Spleen (tissue), 11 donors: ENCODE measurements around the gene RNH1. TPM values are rescaled to one million over a fixed set of nuclear protein-coding genes. Genes with fewer than 3 reads are reported as not detected.
A peak's percentile ranks its signal among the peaks of the same experiment; 100 is the strongest.

ENCODE experiments used
- DNase-seq: peaks from one replicate; pipeline ENCODE4 v3.0.0-alpha.2; 2020
- H3K27ac ChIP-seq, 8 donors: fragments of 200-600 bp; sonication (generic) in 7 of 8; 1 replicate in 4 of 8; 2 replicates in 4 of 8; pipeline versions ENCODE4 v1.5.0 to v1.8.0; 2016 to 2021; ENCODE audit warnings: inconsistent platforms in 4 of 8, mild to moderate bottlenecking in 4 of 8, moderate library complexity in 1 of 8
- H3K27me3 ChIP-seq, 7 donors: fragments of 200-600 bp; sonication (generic) in 6 of 7; replicated peaks in 1 of 7; 1 replicate in 4 of 7; 2 replicates in 3 of 7; pipeline versions ENCODE4 v1.5.0 to v1.8.0; 2016 to 2021; ENCODE audit warnings: inconsistent platforms in 3 of 7, mild to moderate bottlenecking in 1 of 7
- H3K36me3 ChIP-seq, 6 donors: fragments of 200-600 bp; sonication (generic) in 5 of 6; 1 replicate in 4 of 6; 2 replicates in 2 of 6; pipeline versions ENCODE4 v1.5.0 to v1.8.0; 2016 to 2021; ENCODE audit warnings: inconsistent platforms in 2 of 6
- H3K4me1 ChIP-seq, 6 donors: fragments of 200-600 bp; sonication (generic) in 5 of 6; 1 replicate in 3 of 6; 2 replicates in 3 of 6; pipeline versions ENCODE4 v1.5.0 to v1.8.0; 2016 to 2021; ENCODE audit warnings: inconsistent platforms in 3 of 6
- H3K4me3 ChIP-seq, 8 donors: fragments of 200-600 bp; sonication (generic) in 7 of 8; 1 replicate in 4 of 8; 2 replicates in 4 of 8; pipeline versions ENCODE4 v1.5.0 to v1.8.0; 2016 to 2021; ENCODE audit warnings: inconsistent platforms in 4 of 8, mild to moderate bottlenecking in 4 of 8, moderate library complexity in 2 of 8
- H3K9me3 ChIP-seq, 8 donors: fragments of 200-600 bp; sonication (generic) in 7 of 8; 1 replicate in 4 of 8; 2 replicates in 4 of 8; pipeline versions ENCODE4 v1.5.0 to v1.8.0; 2016 to 2021; ENCODE audit warnings: inconsistent platforms in 4 of 8
- CTCF ChIP-seq, 11 experiments: fragments of 200-600 bp in 7 of 11; fragments of 450-650 bp in 4 of 11; sonication (generic) in 4 of 11; IDR thresholded peaks in 8 of 11; conservative IDR thresholded peaks in 3 of 11; 1 replicate in 7 of 11; 2 replicates in 4 of 11; pipeline versions ENCODE4 v1.4.0 to v1.8.0; 2016 to 2021; ENCODE audit warnings: antibody characterized with exemption in 11 of 11, inconsistent platforms in 4 of 11, mild to moderate bottlenecking in 1 of 11
- POLR2A ChIP-seq, 3 donors: fragments of 450-650 bp; IDR thresholded peaks; one replicate each; pipeline ENCODE4 v1.5.1; 2017; ENCODE audit warnings: antibody characterized with exemption in 3 of 3, mild to moderate bottlenecking in 1 of 3
- POLR2AphosphoS5 ChIP-seq, 3 donors: sonication (generic); formaldehyde crosslinking; IDR thresholded peaks; one replicate each; pipeline ENCODE4 v1.5.1; 2017; ENCODE audit warnings: antibody characterized with exemption in 3 of 3
- WGBS, 5 donors: extraction: QIAGEN DNeasy Blood & Tissue Kit in 3 of 5; methylation state at CpG; one replicate each; pipeline versions ENCODE4 v1.1.5 to v1.1.7; 2013 to 2018; 5-methylcytosine and 5-hydroxymethylcytosine counted together
- intact Hi-C: fragments of 100-400 bp; cut with DNase I; formaldehyde crosslinking; loops from one replicate; pipeline ENCODE4 v1.15.0; 2023; ENCODE audit warnings: low total_unique reads
- polyA plus RNA-seq, 3 donors: library from polyadenylated mRNA; stranded (reverse); fragments of 200-250 nt; gene quantifications; one replicate each; pipeline ENCODE4 v1.2.1, GENCODE V29; 2013
- total RNA-seq, 7 donors: library from RNA; depleted of rRNA in 3 of 7; stranded (reverse); fragments of >200 nt in 3 of 7; fragmentation: NEBNext Ultra II Directional in 4 of 7; extraction: Animal tissue kit (Norgen Biotek cat#: 25700) in 4 of 7; gene quantifications; one replicate each; pipeline versions ENCODE4 v1.1.0 to v1.2.1, GENCODE V29; 2016 to 2021
- donor health status: healthy with polysubstance abuse.
- donor health status: DM: no; HTN: no; CAD: no; lungs with moderate emphysema.
- donor health status: DM: no; HTN: no; CAD: no.
- donor health status: Bipolar disorder and iron deficiency.
- donor health status: healthy.
- donor health status: DM: no; HTN: no; CAD: no.
- donor health status: DM: yes; HTN: yes; CAD: no.

RNH1 gene
- total and polyA plus RNA-seq, 10 donors = 72.8 to 159 (median 145) TPM

- intact Hi-C loops = loop anchor here (10.0 kb wide), 1 partner anchor 170 kb away; no protein-coding TSS in a partner anchor
- 13 to 45% (median 18%) methylated on average over 18 to 56 of the region's 60 CpGs for WGBS, 5 donors
Measured at GRCh38 chr11:554428-555226, 47.6 kb upstream of the RNH1 start.

GRCh38 chr11:553988-554340 lies 46.9 kb upstream of the RNH1 start:
- Histone ChIP-seq H3K36me3 (peaks cover 0 to 6% (median 0%) of the 10 kb centered on the region in 6 donors), H3K27me3 (peaks cover 2 to 66% (median 37%) of the 10 kb centered on the region in 7 donors), H3K9me3 (no peaks in the 10 kb centered on the region), H3K27ac (no peak overlapping the region), H3K4me3 (no peak overlapping the region), H3K4me1 (peaks cover 5 to 40% (median 26%) of the 10 kb centered on the region in 6 donors)
- WGBS, 5 donors = 60 to 72% (median 65%) methylated on average over 6 to 11 of the region's 11 CpGs
- intact Hi-C loops = loop anchor here (10.0 kb wide), 1 partner anchor 171 kb away; no protein-coding TSS in a partner anchor
- no peak for DNase-seq
- no peak for TF ChIP-seq CTCF (IDR thresholded peaks at IDR 0.05 in 8 of 11, conservative IDR thresholded peaks at IDR 0.05 in 3 of 11)
- no peak for TF ChIP-seq POLR2A (IDR thresholded peaks at IDR 0.05)
- no peak for TF ChIP-seq POLR2AphosphoS5 (IDR thresholded peaks at IDR 0.05)

More at GRCh38 chr11:554428-555226, 47.6 kb upstream of the RNH1 start:
- peaks cover 5 to 45% (median 28%) of the 10 kb centered on the region in 6 donors for H3K4me1 ChIP-seq
- H3K9me3 ChIP-seq = no peaks in the 10 kb centered on the region
- H3K36me3 ChIP-seq = peaks cover 0 to 6% (median 0%) of the 10 kb centered on the region in 6 donors
- H3K27me3 ChIP-seq = peaks cover 2 to 72% (median 37%) of the 10 kb centered on the region in 7 donors
- peak overlapping the region; percentile 20 to 73 (median 40) for H3K4me3 ChIP-seq
- TF ChIP-seq POLR2A (IDR thresholded peaks at IDR 0.05) (no peak), POLR2AphosphoS5 (IDR thresholded peaks at IDR 0.05) (peak; percentile 60 to 75 (median 63)), CTCF (IDR thresholded peaks at IDR 0.05 in 8 of 11, conservative IDR thresholded peaks at IDR 0.05 in 3 of 11) (peak; percentile 36 to 88 (median 67))
- peak; percentile 95 for DNase-seq
- H3K27ac ChIP-seq = peak overlapping the region in 1 of 8 donors; percentile 31

- intact Hi-C loops = loop anchor here (10.0 kb wide), 1 partner anchor 171 kb away; no protein-coding TSS in a partner anchor
- H3K27me3 ChIP-seq = peaks cover 2 to 60% (median 37%) of the 10 kb centered on the region in 7 donors
- no peak overlapping the region for H3K4me3 ChIP-seq
- DNase-seq = no peak
- WGBS, 5 donors = 82 to 90% (median 87%) methylated on average over 24 to 27 of the region's 27 CpGs
- no peaks in the 10 kb centered on the region for H3K9me3 ChIP-seq
- no peak overlapping the region for H3K27ac ChIP-seq
- H3K4me1 ChIP-seq = peaks cover 5 to 40% (median 26%) of the 10 kb centered on the region in 6 donors
- TF ChIP-seq POLR2AphosphoS5 (IDR thresholded peaks at IDR 0.05) (no peak), CTCF (IDR thresholded peaks at IDR 0.05 in 8 of 11, conservative IDR thresholded peaks at IDR 0.05 in 3 of 11) (no peak), POLR2A (IDR thresholded peaks at IDR 0.05) (no peak)
- peaks cover 0 to 6% (median 0%) of the 10 kb centered on the region in 6 donors for H3K36me3 ChIP-seq
Measured at GRCh38 chr11:553083-553987, 46.3 kb upstream of the RNH1 start.
